ENCODE measurements around the gene PARP3. TPM values are rescaled to one million over a fixed set of nuclear protein-coding genes. Genes with fewer than 3 reads are reported as not detected.
"Not testable (repeated sequence)": the region's sequence is repeated elsewhere in the genome, so short reads cannot be mapped to it uniquely, and the experiment has no call there.

PARP3 gene
- polyA plus RNA-seq, 1 experiment: 33.0 TPM

GRCh38 chr3:51928438-51928837, 13.7 kb upstream of the PARP3 start:
- no peak overlapping the region for H3K4me3 ChIP-seq (ENCODE audit: low read depth, low read length)
- TF ChIP-seq CTCF (IDR thresholded peaks at IDR 0.05; ENCODE audit: insufficient read depth, low read depth, low read length): no peak
- no peaks in the 10 kb centered on the region for H3K27me3 ChIP-seq (ENCODE audit: control insufficient read depth, insufficient read depth, low read length)
- CTCF ChIA-PET: interaction anchor here (1.6 kb wide), 1 partner anchor 45 kb away, joined by 5 read pairs; the partner anchor contains the start of gene ABHD14B
- DNase-seq (ENCODE audit: low read depth): no peak
- POLR2A ChIA-PET: no interaction called here
- peaks cover 5% of the 10 kb centered on the region; the same call in 1 of the 2 replicates for H3K36me3 ChIP-seq (ENCODE audit: control insufficient read depth, insufficient read depth, low read length)

GRCh38 chr3:51928981-51929380, 13.2 kb upstream of the PARP3 start:
- DNase-seq (ENCODE audit: low read depth); H3K27me3 ChIP-seq (ENCODE audit: control insufficient read depth, insufficient read depth, low read length); POLR2A ChIA-PET; H3K36me3 ChIP-seq (ENCODE audit: control insufficient read depth, insufficient read depth, low read length); H3K4me3 ChIP-seq (ENCODE audit: low read depth, low read length): not testable (repeated sequence)
- CTCF ChIA-PET: interaction anchor here (1.6 kb wide), 1 partner anchor 45 kb away, joined by 5 read pairs; the partner anchor contains the start of gene ABHD14B

GRCh38 chr3:51929420-51930003, 12.7 kb upstream of the PARP3 start:
- H3K4me3 ChIP-seq (ENCODE audit: low read depth, low read length): no peak overlapping the region
- no peak for DNase-seq (ENCODE audit: low read depth)
- ChIA-PET POLR2A (no interaction called here), CTCF (interaction anchor here (1.6 kb wide), 1 partner anchor 44 kb away, joined by 5 read pairs; the partner anchor contains the start of gene ABHD14B)
- H3K27me3 ChIP-seq (ENCODE audit: control insufficient read depth, insufficient read depth, low read length): no peaks in the 10 kb centered on the region
- TF ChIP-seq CTCF (IDR thresholded peaks at IDR 0.05; ENCODE audit: insufficient read depth, low read depth, low read length): no peak
- H3K36me3 ChIP-seq (ENCODE audit: control insufficient read depth, insufficient read depth, low read length): peaks cover 15% of the 10 kb centered on the region

GRCh38 chr3:51930439-51930838, 11.7 kb upstream of the PARP3 start:
- ChIA-PET POLR2A (no interaction called here), CTCF (no interaction called here)
- no peak for TF ChIP-seq CTCF (IDR thresholded peaks at IDR 0.05; ENCODE audit: insufficient read depth, low read depth, low read length)
- Histone ChIP-seq H3K4me3 (ENCODE audit: low read depth, low read length) (no peak overlapping the region), H3K36me3 (ENCODE audit: control insufficient read depth, insufficient read depth, low read length) (peaks cover 19% of the 10 kb centered on the region), H3K27me3 (ENCODE audit: control insufficient read depth, insufficient read depth, low read length) (no peaks in the 10 kb centered on the region)
- DNase-seq (ENCODE audit: low read depth): no peak

- no peaks in the 10 kb centered on the region for H3K27me3 ChIP-seq (ENCODE audit: control insufficient read depth, insufficient read depth, low read length)
- peaks cover 28% of the 10 kb centered on the region for H3K36me3 ChIP-seq (ENCODE audit: control insufficient read depth, insufficient read depth, low read length)
- ChIA-PET CTCF (interaction anchor here (1.6 to 2.1 kb wide), 2 partner anchors 10 to 11 kb away, joined by 3 to 11 read pairs; partner anchors contain the start of genes PARP3 and RRP9), POLR2A (no interaction called here)
- no peak for TF ChIP-seq CTCF (IDR thresholded peaks at IDR 0.05; ENCODE audit: insufficient read depth, low read depth, low read length)
- no peak overlapping the region for H3K4me3 ChIP-seq (ENCODE audit: low read depth, low read length)
- no peak for DNase-seq (ENCODE audit: low read depth)
Observed at GRCh38 chr3:51931756-51932155, 10.4 kb upstream of the PARP3 start.

All from BJ (cell line).